ENCODE measurements around the gene CAMTA1.

The CAMTA1 gene

GRCh38 chr1:7222695-7223015 is 437.4 kb downstream of the CAMTA1 start:
- H3K9ac ChIP-seq (ENCODE audit: low read length) = no peak overlapping the region
- H3K27ac ChIP-seq (ENCODE audit: low read length) = no peak overlapping the region

GRCh38 chr1:7223334-7224080 is 438.3 kb downstream of the CAMTA1 start:
- no peak overlapping the region for H3K27ac ChIP-seq (ENCODE audit: low read length)
- no peak overlapping the region for H3K4me2 ChIP-seq (ENCODE audit: low read depth, low read length)
- no peak overlapping the region for H3K9ac ChIP-seq (ENCODE audit: low read length)

More at GRCh38 chr1:7222695-7223015, 437.4 kb downstream of the CAMTA1 start:
- H3K27me3 ChIP-seq (replicated peaks; ENCODE audit: insufficient read depth, low read length) = peaks cover 93% of the 10 kb centered on the region
- H3K9me2 ChIP-seq (replicated peaks; ENCODE audit: insufficient read depth, low read length) = no peaks in the 10 kb centered on the region
- DNase-seq = no peak
- no peaks in the 10 kb centered on the region for H3F3A ChIP-seq (ENCODE audit: insufficient read depth, low read length)
- H3K4me1 ChIP-seq (ENCODE audit: low read length) = no peaks in the 10 kb centered on the region
- TF ChIP-seq EZH2phosphoT487 (IDR thresholded peaks at IDR 0.05; ENCODE audit: low read length) (no peak), EZH2 (optimal IDR thresholded peaks at IDR 0.05; ENCODE audit: low read depth, low read length) (no peak), CTCF (IDR thresholded peaks at IDR 0.05; ENCODE audit: low read length) (no peak)
- no peak overlapping the region for H3K4me3 ChIP-seq (ENCODE audit: low read length)
- H3K9me3 ChIP-seq (replicated peaks; ENCODE audit: insufficient read depth, low read length) = no peaks in the 10 kb centered on the region
- no peaks in the 10 kb centered on the region for H4K20me1 ChIP-seq (ENCODE audit: insufficient read depth, low read length)
- no peak overlapping the region for H2AFZ ChIP-seq (ENCODE audit: low read length)
- H3K79me2 ChIP-seq (ENCODE audit: low read length) = no peaks in the 10 kb centered on the region
- H3K36me3 ChIP-seq (replicated peaks; ENCODE audit: insufficient read depth, low read length) = no peaks in the 10 kb centered on the region
- no peak overlapping the region for H3K4me2 ChIP-seq (ENCODE audit: low read depth, low read length)

DNA sequence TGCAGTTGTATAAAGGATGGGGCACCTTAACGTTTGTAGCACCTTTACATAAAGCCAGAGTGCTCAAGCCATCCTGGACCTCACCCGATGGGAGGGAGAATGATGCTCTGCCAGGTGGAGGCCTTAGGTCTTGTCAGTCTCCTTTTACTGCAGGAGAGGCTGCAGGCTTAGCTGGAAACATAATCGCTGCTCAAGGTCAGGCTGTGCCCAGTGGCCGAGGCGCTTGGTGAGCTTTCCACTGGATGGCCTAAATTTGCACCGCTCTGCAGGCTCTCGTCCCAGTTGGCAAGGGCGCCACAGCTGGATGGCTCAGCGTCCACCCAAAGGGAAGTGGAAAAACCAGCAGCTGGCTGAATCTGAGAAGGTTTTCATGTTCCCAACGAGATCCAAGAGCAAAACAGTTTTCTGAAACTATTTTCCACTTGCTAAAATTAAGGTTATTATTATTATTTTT is 438.9 kb downstream of the CAMTA1 start:
- Histone ChIP-seq H3K4me1 (ENCODE audit: low read length) (no peaks in the 10 kb centered on the region), H3K36me3 (replicated peaks; ENCODE audit: insufficient read depth, low read length) (no peaks in the 10 kb centered on the region), H3K4me2 (ENCODE audit: low read depth, low read length) (no peak overlapping the region), H3K27ac (ENCODE audit: low read length) (no peak overlapping the region), H3F3A (ENCODE audit: insufficient read depth, low read length) (no peaks in the 10 kb centered on the region), H3K27me3 (replicated peaks; ENCODE audit: insufficient read depth, low read length) (peaks cover 94% of the 10 kb centered on the region), H3K9me3 (replicated peaks; ENCODE audit: insufficient read depth, low read length) (no peaks in the 10 kb centered on the region), H3K4me3 (ENCODE audit: low read length) (no peak overlapping the region), H3K79me2 (ENCODE audit: low read length) (no peaks in the 10 kb centered on the region), H3K9me2 (replicated peaks; ENCODE audit: insufficient read depth, low read length) (no peaks in the 10 kb centered on the region), H3K9ac (ENCODE audit: low read length) (no peak overlapping the region), H2AFZ (ENCODE audit: low read length) (no peak overlapping the region), H4K20me1 (ENCODE audit: insufficient read depth, low read length) (no peaks in the 10 kb centered on the region)
- no peak for DNase-seq
- TF ChIP-seq CTCF (IDR thresholded peaks at IDR 0.05; ENCODE audit: low read length) (no peak), EZH2phosphoT487 (IDR thresholded peaks at IDR 0.05; ENCODE audit: low read length) (no peak), EZH2 (optimal IDR thresholded peaks at IDR 0.05; ENCODE audit: low read depth, low read length) (no peak)

More at GRCh38 chr1:7223334-7224080, 438.3 kb downstream of the CAMTA1 start:
- no peaks in the 10 kb centered on the region for H3F3A ChIP-seq (ENCODE audit: insufficient read depth, low read length)
- no peaks in the 10 kb centered on the region for H4K20me1 ChIP-seq (ENCODE audit: insufficient read depth, low read length)
- TF ChIP-seq EZH2phosphoT487 (IDR thresholded peaks at IDR 0.05; ENCODE audit: low read length) (no peak), EZH2 (optimal IDR thresholded peaks at IDR 0.05; ENCODE audit: low read depth, low read length) (no peak), CTCF (IDR thresholded peaks at IDR 0.05; ENCODE audit: low read length) (no peak)
- H3K27me3 ChIP-seq (replicated peaks; ENCODE audit: insufficient read depth, low read length) = peaks cover 94% of the 10 kb centered on the region
- H2AFZ ChIP-seq (ENCODE audit: low read length) = no peak overlapping the region
- DNase-seq = no peak
- no peaks in the 10 kb centered on the region for H3K4me1 ChIP-seq (ENCODE audit: low read length)
- H3K9me2 ChIP-seq (replicated peaks; ENCODE audit: insufficient read depth, low read length) = no peaks in the 10 kb centered on the region
- no peaks in the 10 kb centered on the region for H3K36me3 ChIP-seq (replicated peaks; ENCODE audit: insufficient read depth, low read length)
- H3K79me2 ChIP-seq (ENCODE audit: low read length) = no peaks in the 10 kb centered on the region
- H3K4me3 ChIP-seq (ENCODE audit: low read length) = no peak overlapping the region
- H3K9me3 ChIP-seq (replicated peaks; ENCODE audit: insufficient read depth, low read length) = no peaks in the 10 kb centered on the region
